Parathyroid adenoma (tissue), 2 donors: ENCODE data around the gene HERC3.
"Not testable (repeated sequence)": the region's sequence is repeated elsewhere in the genome, so short reads cannot be mapped to it uniquely, and the experiment has no call there.

ENCODE experiments used
- H2AFZ ChIP-seq: fragments of 300-600 bp; sonication (generic); one replicate; pipeline ENCODE4 v1.7.0; 2017; ENCODE audit warnings: antibody characterized with exemption, mild to moderate bottlenecking
- H3K27ac ChIP-seq: fragments of 300-600 bp; sonication (generic); one replicate; pipeline ENCODE4 v1.7.0; 2017
- H3K27me3 ChIP-seq: fragments of 300-600 bp; sonication (generic); one replicate; pipeline ENCODE4 v1.7.0; 2017; ENCODE audit warnings: low read length; ENCODE audit not compliant: control insufficient read depth, insufficient read depth
- H3K36me3 ChIP-seq: fragments of 300-600 bp; sonication (generic); one replicate; pipeline ENCODE4 v1.7.0; 2017; ENCODE audit warnings: low read length; ENCODE audit not compliant: control insufficient read depth, insufficient read depth
- H3K4me1 ChIP-seq: fragments of 300-600 bp; sonication (generic); one replicate; pipeline ENCODE4 v1.7.0; 2017; ENCODE audit warnings: control low read depth
- H3K4me2 ChIP-seq: fragments of 300-600 bp; sonication (generic); one replicate; pipeline ENCODE4 v1.7.0; 2017; ENCODE audit warnings: low read length
- H3K4me3 ChIP-seq: fragments of 300-600 bp; sonication (generic); one replicate; pipeline ENCODE4 v1.7.0; 2017; ENCODE audit warnings: low read depth, low read length
- H3K79me2 ChIP-seq: fragments of 300-600 bp; sonication (generic); one replicate; pipeline ENCODE4 v1.7.0; 2017; ENCODE audit warnings: control low read depth
- H3K9ac ChIP-seq: fragments of 300-600 bp; sonication (generic); one replicate; pipeline ENCODE4 v1.7.0; 2017; ENCODE audit warnings: mild to moderate bottlenecking
- H3K9me3 ChIP-seq: fragments of 300-600 bp; sonication (generic); one replicate; pipeline ENCODE4 v1.7.0; 2017; ENCODE audit warnings: low read length; ENCODE audit not compliant: control insufficient read depth
- CTCF ChIP-seq: fragments of 300-600 bp; sonication (generic); IDR thresholded peaks from one replicate; pipeline ENCODE4 v1.7.0; 2017; ENCODE audit warnings: antibody characterized with exemption, mild to moderate bottlenecking
- donor health status: primary hyperparathyroidism.

Gene HERC3

GRCh38 chr4:88609387-88609786 is 17.1 kb downstream of the HERC3 start:
- Histone ChIP-seq H3K27me3 (no peaks in the 10 kb centered on the region), H3K36me3 (no peaks in the 10 kb centered on the region), H3K9me3 (no peaks in the 10 kb centered on the region), H3K79me2 (peaks cover 13% of the 10 kb centered on the region), H2AFZ (no peak overlapping the region), H3K4me2 (no peak overlapping the region), H3K27ac (no peak overlapping the region), H3K4me3 (no peak overlapping the region), H3K4me1 (peaks cover 7% of the 10 kb centered on the region), H3K9ac (no peak overlapping the region)
- no peak for TF ChIP-seq CTCF

- not testable (repeated sequence) for H3K27me3 ChIP-seq, H3K4me3 ChIP-seq, H2AFZ ChIP-seq, H3K9me3 ChIP-seq, H3K4me1 ChIP-seq, H3K36me3 ChIP-seq, H3K9ac ChIP-seq, H3K4me2 ChIP-seq, H3K27ac ChIP-seq
- peaks cover 13% of the 10 kb centered on the region for H3K79me2 ChIP-seq
Observed at GRCh38 chr4:88609794-88610193, 17.5 kb downstream of the HERC3 start.

- Histone ChIP-seq H3K4me3 (no peak overlapping the region), H3K27ac (no peak overlapping the region), H3K9ac (no peak overlapping the region), H3K36me3 (no peaks in the 10 kb centered on the region), H2AFZ (no peak overlapping the region), H3K27me3 (no peaks in the 10 kb centered on the region), H3K9me3 (no peaks in the 10 kb centered on the region), H3K79me2 (peaks cover 11% of the 10 kb centered on the region), H3K4me2 (no peak overlapping the region), H3K4me1 (peaks cover 7% of the 10 kb centered on the region)
- TF ChIP-seq CTCF, result no peak
Observed at GRCh38 chr4:88610771-88611170, 18.5 kb downstream of the HERC3 start.

- Histone ChIP-seq H3K9me3 (no peaks in the 10 kb centered on the region), H3K27ac (peak overlapping the region; percentile 24), H3K36me3 (no peaks in the 10 kb centered on the region), H3K27me3 (no peaks in the 10 kb centered on the region), H3K79me2 (peaks cover 8% of the 10 kb centered on the region), H3K4me3 (no peak overlapping the region), H3K4me1 (peaks cover 7% of the 10 kb centered on the region), H3K4me2 (peak overlapping the region; percentile 41), H2AFZ (no peak overlapping the region), H3K9ac (no peak overlapping the region)
- no peak for TF ChIP-seq CTCF
Observed at GRCh38 chr4:88613417-88613875, 21.2 kb downstream of the HERC3 start.

GRCh38 chr4:88614058-88614457 is 21.8 kb downstream of the HERC3 start:
- H2AFZ ChIP-seq, result no peak overlapping the region
- H3K9me3 ChIP-seq, result no peaks in the 10 kb centered on the region
- no peak overlapping the region for H3K27ac ChIP-seq
- peaks cover 7% of the 10 kb centered on the region for H3K4me1 ChIP-seq
- TF ChIP-seq CTCF, result no peak
- H3K9ac ChIP-seq, result no peak overlapping the region
- H3K4me2 ChIP-seq, result no peak overlapping the region
- H3K4me3 ChIP-seq, result no peak overlapping the region
- H3K36me3 ChIP-seq, result no peaks in the 10 kb centered on the region
- peaks cover 6% of the 10 kb centered on the region for H3K79me2 ChIP-seq
- no peaks in the 10 kb centered on the region for H3K27me3 ChIP-seq
